Endothelial cell (in vitro differentiated cells): ENCODE measurements around the gene KCNK2. TPM values are rescaled to one million over a fixed set of nuclear protein-coding genes. Genes with fewer than 3 reads are reported as not detected.

Experiments
- DNase-seq: peaks from one replicate; pipeline ENCODE4 v3.0.0; 2021; ENCODE audit warnings: low spot score
- H3K27ac Mint-ChIP-seq: one replicate; pipeline ENCODE4 v1.8.0; 2021; ENCODE audit warnings: mixed read lengths, inconsistent platforms; ENCODE audit not compliant: unreplicated experiment
- H3K27me3 Mint-ChIP-seq: one replicate; pipeline ENCODE4 v1.8.0; 2021; ENCODE audit warnings: mild to moderate bottlenecking, moderate library complexity, mixed read lengths, inconsistent platforms; ENCODE audit not compliant: unreplicated experiment
- H3K36me3 Mint-ChIP-seq: one replicate; pipeline ENCODE4 v1.8.0; 2021; ENCODE audit warnings: mild to moderate bottlenecking, low read depth, mixed read lengths, inconsistent platforms; ENCODE audit not compliant: unreplicated experiment
- H3K4me1 Mint-ChIP-seq: one replicate; pipeline ENCODE4 v1.8.0; 2021; ENCODE audit warnings: mild to moderate bottlenecking, mixed read lengths, inconsistent platforms; ENCODE audit not compliant: unreplicated experiment
- H3K4me3 Mint-ChIP-seq: one replicate; pipeline ENCODE4 v1.8.0; 2021; ENCODE audit warnings: mild to moderate bottlenecking, mixed read lengths, inconsistent platforms; ENCODE audit not compliant: unreplicated experiment
- H3K9me3 Mint-ChIP-seq: one replicate; pipeline ENCODE4 v1.8.0; 2021; ENCODE audit warnings: mixed read lengths, inconsistent platforms; ENCODE audit not compliant: unreplicated experiment
- CTCF ChIP-seq: fragments of 200-600 bp; sonication (generic); IDR thresholded peaks from one replicate; pipeline ENCODE4 v1.5.0; 2021; ENCODE audit warnings: antibody characterized with exemption; ENCODE audit not compliant: unreplicated experiment
- total RNA-seq: library from RNA; stranded (reverse); fragmentation: NEBNext Ultra II Directional; extraction: Animal tissue kit (Norgen Biotek cat#: 25700); gene quantifications from one replicate; pipeline ENCODE4 v1.2.1, GENCODE V29; 2021; ENCODE audit not compliant: unreplicated experiment

Gene KCNK2
- total RNA-seq, 1 donor from 2014 or later = not detected

- Mint-ChIP-seq H3K27ac (no peak overlapping the region), H3K4me3 (no peak overlapping the region), H3K36me3 (no peaks in the 10 kb centered on the region), H3K27me3 (no peaks in the 10 kb centered on the region), H3K4me1 (no peaks in the 10 kb centered on the region), H3K9me3 (no peaks in the 10 kb centered on the region)
- TF ChIP-seq CTCF = no peak
- DNase-seq = no peak
Observed at GRCh38 chr1:215132156-215132555, 49.6 kb downstream of the KCNK2 start.

DNA sequence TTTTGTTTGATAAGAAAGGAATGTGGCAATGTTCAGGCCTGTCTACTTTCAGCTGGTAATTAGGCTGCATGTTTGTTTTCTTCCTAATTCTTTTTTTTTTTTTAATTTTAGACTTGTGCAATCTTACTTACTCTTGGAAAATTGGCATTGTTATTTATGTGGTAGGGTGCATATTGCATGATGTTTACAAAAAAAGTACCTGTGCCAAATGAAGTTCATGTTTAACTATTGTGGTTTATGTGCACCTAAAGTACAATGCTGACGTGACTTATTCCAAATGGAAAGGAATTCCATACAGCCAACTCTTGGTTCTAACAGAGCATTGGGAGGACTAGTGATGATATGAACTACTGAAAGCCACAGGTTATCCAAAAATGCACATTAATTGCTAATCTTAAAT, 51.0 kb downstream of the KCNK2 start:
- Mint-ChIP-seq H3K27ac (no peak overlapping the region), H3K36me3 (no peaks in the 10 kb centered on the region), H3K4me1 (no peaks in the 10 kb centered on the region), H3K9me3 (no peaks in the 10 kb centered on the region), H3K27me3 (no peaks in the 10 kb centered on the region), H3K4me3 (no peak overlapping the region)
- no peak for DNase-seq
- no peak for TF ChIP-seq CTCF

DNA sequence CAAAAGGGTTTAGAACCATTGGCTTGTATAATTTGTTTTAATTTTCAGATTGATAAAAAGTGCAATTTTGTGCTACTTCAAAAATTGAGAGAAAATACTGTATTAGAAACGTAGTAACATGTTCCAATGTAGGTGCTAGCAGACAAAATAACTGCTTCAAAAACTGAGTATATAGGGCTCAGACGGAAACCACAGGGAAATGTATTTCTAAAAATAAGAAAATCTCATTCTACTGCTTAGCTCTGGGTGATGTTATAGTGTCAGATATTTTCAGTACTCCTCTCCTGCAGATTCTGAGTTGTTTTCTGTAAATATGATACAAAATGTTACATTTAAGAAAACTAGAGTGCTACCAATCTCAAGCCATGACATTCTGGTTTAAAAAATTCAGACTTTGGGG, 55.4 kb downstream of the KCNK2 start:
- H3K4me1 Mint-ChIP-seq = no peaks in the 10 kb centered on the region
- H3K9me3 Mint-ChIP-seq = no peaks in the 10 kb centered on the region
- H3K27ac Mint-ChIP-seq = no peak overlapping the region

DNA sequence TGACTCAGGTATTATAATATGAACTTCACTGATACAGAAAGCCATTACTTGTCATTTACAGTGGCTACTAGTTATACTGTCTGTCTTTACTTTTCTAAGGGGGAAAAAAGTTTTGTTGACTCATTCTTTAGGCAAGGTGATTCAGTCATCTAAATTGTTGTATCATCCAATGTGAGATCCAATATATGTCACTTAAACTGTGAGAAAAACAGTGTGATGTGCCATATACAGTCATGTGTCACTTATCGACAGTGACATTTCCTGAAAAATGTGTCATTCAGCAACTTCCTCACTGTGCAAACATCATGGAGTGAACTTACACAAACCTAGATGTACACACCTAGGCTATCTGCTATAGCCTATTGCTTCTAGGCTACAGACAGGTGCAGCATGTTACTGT, 57.6 kb downstream of the KCNK2 start:
- H3K27ac Mint-ChIP-seq = no peak overlapping the region
- DNase-seq = no peak
- H3K27me3 Mint-ChIP-seq = no peaks in the 10 kb centered on the region
- no peaks in the 10 kb centered on the region for H3K9me3 Mint-ChIP-seq
- no peaks in the 10 kb centered on the region for H3K36me3 Mint-ChIP-seq
- no peak overlapping the region for H3K4me3 Mint-ChIP-seq
- no peaks in the 10 kb centered on the region for H3K4me1 Mint-ChIP-seq
- TF ChIP-seq CTCF = no peak

More for the DNA sequence above, 55.4 kb downstream of the KCNK2 start:
- no peak for DNase-seq
- TF ChIP-seq CTCF = no peak
- Mint-ChIP-seq H3K27me3 (no peaks in the 10 kb centered on the region), H3K36me3 (no peaks in the 10 kb centered on the region), H3K4me3 (no peak overlapping the region)

DNA sequence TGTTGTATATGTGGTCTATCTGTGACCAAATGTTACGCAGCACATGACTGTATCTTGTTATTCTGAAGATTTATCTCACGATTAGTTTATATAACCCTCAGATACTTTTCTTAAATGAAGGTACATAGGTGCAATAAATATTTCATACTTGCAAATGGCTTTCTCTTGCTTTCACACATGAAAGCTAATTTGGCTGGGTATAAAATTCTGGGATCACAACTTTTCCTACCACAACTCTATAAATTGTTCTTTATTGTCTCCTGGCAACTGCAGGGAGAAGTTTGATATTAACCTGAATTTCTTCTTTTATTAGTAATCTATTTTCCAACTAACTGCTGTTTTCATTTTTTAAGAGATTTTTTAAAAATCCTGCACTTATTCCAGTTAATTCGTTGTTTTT, 58.9 kb downstream of the KCNK2 start:
- Mint-ChIP-seq H3K27me3 (no peaks in the 10 kb centered on the region), H3K4me3 (no peak overlapping the region), H3K27ac (no peak overlapping the region), H3K4me1 (no peaks in the 10 kb centered on the region), H3K9me3 (no peaks in the 10 kb centered on the region), H3K36me3 (no peaks in the 10 kb centered on the region)
- DNase-seq = no peak
- TF ChIP-seq CTCF = no peak
